HG03159 (cell line): ENCODE measurements around the gene HOXB4.

Experiments used
- ATAC-seq: cut with Tn5 transposase; IDR thresholded peaks from one replicate; pipeline ENCODE4 v1.9.1; 2021; ENCODE audit warnings: mild to moderate bottlenecking, moderate library complexity; ENCODE audit not compliant: unreplicated experiment

HOXB4 gene

GRCh38 chr17:48615047-48615962 lies 37.2 kb upstream of the HOXB4 start, which contains the start of gene HOXB8:
HOXB8 (minus strand) TSS chr17:48615292; CDS start chr17:48614704, 588 bp downstream.
- no peak for ATAC-seq

- no peak for ATAC-seq
Observed at GRCh38 chr17:48613862-48614694, 35.9 kb upstream of the HOXB4 start.

- no peak for ATAC-seq
Observed at GRCh38 chr17:48612854-48613691, 34.9 kb upstream of the HOXB4 start.

DNA sequence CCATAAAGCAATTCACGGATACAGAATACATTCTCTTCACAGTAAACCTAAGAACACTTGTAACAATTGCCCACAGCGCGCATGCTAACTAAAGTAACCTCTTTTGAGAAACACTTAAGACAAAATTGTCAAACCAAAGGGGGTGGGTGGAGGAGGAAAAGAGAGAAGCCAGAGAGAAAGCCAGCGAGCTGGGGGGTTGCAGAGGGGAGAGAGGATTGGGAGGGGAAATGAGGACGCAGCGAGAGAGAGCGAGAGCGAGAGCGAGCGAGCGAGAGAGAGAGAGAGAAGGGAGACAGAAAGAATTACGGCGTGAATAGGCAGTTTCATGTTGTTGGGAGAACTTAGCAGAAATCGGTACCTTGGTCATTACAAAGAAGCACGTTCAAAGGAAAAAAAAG lies 34.3 kb upstream of the HOXB4 start:
- ATAC-seq = no peak

DNA sequence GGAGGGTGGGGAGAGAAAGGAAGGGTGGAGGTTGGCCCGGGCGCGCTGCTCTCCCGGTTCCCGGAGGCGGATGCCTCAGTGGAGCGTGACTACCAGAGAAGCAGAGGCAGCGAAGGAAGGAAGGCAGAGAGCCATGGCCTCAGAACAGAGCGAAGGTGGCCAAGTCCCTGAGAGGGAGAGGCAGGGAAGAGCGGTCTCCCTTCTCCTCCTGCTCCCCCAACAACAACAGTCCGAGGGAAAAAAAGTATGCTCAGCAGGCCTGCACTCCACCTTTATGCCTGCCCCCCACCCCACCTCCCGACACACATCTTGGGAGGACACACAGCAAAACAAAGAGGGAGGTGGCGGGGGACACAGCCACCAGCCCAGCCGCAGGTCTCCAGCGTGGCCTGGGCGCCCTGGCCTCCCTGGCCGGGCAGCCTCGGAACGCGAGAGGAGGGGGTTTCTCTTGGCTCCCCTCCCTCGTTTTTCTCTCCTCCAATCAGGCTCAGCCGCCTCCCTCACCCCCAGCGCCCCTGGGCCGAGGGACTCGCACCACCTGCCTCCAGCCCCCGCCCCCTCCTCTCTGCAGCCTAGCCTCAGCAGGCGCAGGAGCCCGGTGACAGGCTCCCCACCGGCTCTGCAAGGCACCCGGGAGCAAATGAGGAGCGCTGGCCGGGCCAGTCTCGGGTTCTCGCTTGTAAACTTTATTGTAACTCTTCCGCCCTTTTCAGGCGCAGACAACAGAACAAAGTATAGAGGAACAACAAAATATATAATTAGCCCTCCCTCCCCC lies 33.7 kb upstream of the HOXB4 start:
- ATAC-seq = no peak

DNA sequence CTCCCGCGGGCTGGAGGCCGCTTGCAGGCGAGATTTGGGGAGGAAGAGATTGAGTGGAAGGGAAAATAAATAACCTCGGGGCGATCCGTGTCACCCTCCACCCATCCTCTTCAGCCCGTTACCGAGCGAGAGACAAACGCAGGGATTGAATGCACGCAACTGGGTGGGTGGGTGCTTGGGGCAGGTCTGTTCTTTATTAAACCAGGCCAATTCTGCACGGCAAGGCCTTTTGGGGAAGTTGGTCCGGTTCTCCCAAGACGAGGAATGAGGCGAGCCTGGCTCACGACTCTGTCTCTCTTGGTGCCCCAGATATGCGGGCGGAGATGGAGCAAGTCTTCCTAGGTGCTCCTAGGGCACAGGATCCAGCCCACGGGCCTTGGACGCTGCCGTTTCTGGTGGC lies 33.1 kb upstream of the HOXB4 start:
- no peak for ATAC-seq

DNA sequence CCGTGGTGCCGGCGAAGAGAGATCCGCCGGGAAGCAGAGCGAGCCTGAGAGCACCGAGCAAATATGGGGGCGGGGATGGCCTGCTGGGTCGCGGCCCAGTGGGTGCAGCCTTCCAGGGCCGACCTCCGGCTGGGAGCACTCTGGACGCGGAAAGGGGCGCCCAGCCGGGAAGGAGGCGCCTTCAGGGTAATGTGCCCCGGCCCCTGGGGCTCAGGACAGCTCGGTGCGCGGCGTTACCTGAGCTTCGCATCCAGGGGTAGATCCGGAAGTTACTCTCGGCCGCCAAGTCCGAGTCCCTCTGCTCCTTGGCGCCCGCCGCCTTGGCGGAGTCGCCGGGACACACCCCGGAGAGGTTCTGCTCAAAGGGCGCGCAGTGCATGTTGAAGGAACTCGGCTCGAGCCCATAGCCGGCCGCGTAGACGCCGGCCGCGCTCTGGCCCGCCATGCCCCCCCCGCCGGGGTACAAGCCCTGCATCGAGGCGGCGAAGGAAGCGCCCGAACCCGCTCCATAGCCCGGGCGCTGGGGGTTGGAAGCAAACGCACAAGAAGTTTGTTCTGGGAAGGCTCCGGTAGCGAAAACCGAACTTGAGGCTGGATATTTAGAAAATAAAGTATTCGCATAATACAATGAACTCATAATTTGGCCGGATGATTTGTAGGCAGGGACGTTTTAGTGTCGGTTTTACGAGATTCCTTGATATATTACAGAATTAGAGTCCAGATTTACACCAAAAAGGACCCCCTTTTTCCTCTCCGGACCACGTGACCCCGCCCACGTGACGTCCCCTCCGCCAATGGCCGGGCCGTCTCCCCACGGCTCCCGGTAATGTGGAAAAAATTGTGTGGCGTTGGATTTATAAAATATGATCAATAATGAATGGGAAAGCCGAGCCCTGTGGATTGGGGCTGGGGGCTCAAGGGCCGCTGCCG lies 32.4 kb upstream of the HOXB4 start, which contains the start of gene HOXB7:
TSS of gene HOXB7 (minus strand) at position 736 of the 930 bp plus-strand sequence. CDS start at position 637, 99 bp downstream.
- no peak for ATAC-seq

DNA sequence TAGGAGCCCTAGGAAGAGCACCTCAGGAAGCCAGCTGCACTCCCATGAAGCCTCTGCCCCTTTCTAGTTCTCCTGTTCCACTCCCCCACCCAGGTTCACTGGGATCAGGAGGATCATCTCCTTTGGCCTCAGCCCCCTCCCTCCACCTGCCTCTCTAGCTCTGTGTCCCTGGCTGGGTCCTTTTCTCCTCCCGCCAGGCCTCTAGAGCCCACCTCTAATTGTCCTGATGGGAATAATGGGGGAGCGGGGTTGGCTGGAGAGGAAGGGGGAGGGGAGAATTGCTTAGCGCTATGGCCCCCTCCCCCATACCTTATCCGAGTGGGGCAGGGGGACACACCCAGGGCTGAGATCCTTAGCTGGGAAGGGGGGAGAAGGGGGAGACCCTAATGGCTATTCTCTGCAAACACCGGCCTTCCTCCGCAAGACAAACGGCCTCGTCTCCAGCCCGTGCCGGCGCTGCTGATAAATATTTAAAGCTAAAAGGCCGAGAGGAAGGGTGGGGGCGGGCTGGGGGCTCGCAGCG lies 31.7 kb upstream of the HOXB4 start:
- ATAC-seq = no peak

DNA sequence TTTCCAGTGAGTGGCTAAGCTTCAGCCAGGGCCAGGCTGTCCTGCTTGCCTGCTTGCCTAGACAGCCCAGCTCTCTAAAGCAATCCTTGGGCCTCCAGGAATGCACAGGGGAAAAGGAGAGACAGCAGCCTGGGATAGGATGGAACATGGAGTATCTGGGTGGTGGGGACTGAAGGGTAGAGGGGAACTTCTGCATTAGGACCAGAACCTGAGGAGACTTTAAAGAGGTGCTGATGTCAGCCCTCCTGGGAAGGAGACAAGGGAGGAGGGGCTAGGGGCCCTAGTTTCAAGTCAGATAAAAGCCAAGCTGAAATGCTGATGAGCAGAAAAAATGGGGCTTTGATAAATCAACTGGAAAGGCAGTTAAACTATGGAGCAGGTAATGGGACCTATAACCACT lies 30.9 kb upstream of the HOXB4 start:
- ATAC-seq = no peak

GRCh38 chr17:48608494-48608834 lies 30.3 kb upstream of the HOXB4 start:
- no peak for ATAC-seq

DNA sequence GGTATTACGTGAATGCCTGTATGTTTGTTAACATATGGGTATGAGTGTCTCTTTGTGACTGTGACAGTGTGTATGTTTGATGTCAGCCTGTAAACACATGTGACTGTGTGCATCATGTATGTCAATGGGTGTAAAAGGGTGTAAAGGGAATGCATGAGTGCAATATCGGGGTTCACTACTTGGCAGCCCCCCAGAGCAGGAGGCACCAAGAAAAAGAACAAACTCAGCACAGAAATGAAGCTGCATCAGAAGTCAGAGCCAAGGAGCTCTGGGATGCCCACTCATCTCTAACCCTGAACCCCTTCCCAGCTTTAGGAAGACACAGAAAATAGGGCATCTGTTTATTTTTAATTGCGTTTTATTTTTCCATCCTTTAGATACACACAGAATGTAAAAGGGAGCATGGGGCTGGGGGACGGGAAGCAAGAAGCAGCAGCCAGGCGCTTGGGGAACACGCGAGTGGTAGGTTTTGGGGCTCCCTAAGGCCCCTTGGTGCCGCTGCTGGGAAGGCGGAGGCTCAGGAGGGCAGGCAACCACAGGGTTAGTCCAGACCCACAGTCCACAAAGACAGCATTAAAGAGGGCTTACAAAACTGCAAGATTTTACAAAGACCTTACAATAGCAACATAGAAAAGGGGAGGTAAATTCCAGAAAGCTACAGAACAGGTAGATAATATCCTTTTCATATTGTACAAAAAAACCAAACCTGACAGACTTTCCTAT lies 28.9 kb upstream of the HOXB4 start:
- no peak for ATAC-seq

- ATAC-seq = no peak
Observed at GRCh38 chr17:48605991-48606891, 28.1 kb upstream of the HOXB4 start.

- no peak for ATAC-seq
Observed at GRCh38 chr17:48605409-48605919, 27.3 kb upstream of the HOXB4 start.

DNA sequence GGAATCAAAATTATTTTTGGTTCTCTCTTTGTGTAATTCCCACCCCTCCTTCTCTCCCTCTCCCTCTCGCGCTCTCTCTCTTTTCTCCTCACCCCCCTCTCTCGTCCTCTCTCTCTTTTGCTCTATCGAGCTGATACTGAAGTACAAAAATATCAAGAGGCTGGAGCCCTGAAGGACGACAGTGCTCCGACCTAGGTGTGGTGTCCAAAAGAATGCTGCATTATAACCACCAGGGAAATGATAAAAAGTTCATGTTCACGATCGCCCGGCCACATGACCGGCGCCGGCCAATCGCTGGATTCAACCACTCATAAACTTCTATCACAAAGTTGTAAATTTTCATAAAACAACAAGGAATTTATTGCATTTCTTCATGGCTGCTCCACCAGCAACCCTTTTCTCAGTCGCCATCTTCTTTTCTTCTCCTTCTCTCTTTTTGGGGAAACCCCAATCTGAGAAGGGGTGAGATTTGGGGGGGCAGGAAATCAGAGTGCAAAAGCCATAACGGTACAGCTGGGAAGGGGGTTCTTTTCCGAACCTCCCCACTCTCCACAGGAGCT lies 26.7 kb upstream of the HOXB4 start, which contains the start of gene HOXB6:
TSS of gene HOXB6 (minus strand) at position 217 of the 560 bp plus-strand sequence. CDS start 6,836 bp downstream, outside the sequence.
- no peak for ATAC-seq

- no peak for ATAC-seq
Observed at GRCh38 chr17:48603959-48604769, 26.0 kb upstream of the HOXB4 start.
